Fibroblast of the aortic adventitia (primary cell): ENCODE data around the gene DCDC2C. TPM values are rescaled to one million over a fixed set of nuclear protein-coding genes. Genes with fewer than 3 reads are reported as not detected.

Experiments
- DNase-seq: peaks from one replicate; pipeline ENCODE4 v3.0.0-alpha.2; 2010; ENCODE audit warnings: low read depth
- H3K4me3 ChIP-seq: 2 replicates; pipeline ENCODE4 v1.5.1; 2011; ENCODE audit warnings: low read depth, mild to moderate bottlenecking, control low read depth, low read length, moderate library complexity
- total RNA-seq: library from RNA; depleted of rRNA; stranded (reverse); fragments of >200 nt; gene quantifications from 2 replicates; pipeline ENCODE4 v1.2.3, GENCODE V29; 2012; ENCODE audit warnings: low replicate concordance
- TF ChIP-seq, protein P1 (sequence below): IDR thresholded peaks from 2 replicates; pipeline ENCODE4 v1.5.1; 2011; ENCODE audit warnings: mild to moderate bottlenecking, low read length, control low read depth, inconsistent platforms; ENCODE audit not compliant: insufficient read depth

The DCDC2C gene
- total RNA-seq, 1 donor: not detected

DNA sequence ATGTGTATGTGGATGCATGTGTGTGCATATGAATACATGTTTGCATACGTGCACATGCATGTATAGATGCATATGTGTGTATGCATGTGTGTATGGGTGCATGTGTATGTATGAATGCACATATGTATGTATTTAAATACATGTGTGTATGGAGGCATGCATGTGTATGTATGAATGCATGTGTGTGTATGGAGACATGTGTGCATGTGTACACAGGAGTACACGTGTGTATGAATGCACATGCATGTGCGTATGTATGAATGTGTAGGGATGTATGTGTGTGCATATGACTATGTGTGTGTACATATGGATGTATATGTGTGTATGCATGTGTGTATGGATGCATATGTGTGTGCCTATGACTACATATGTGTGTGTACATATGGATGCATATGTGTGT lies 51.9 kb downstream of the DCDC2C start:
- TF ChIP-seq, protein P1, sequence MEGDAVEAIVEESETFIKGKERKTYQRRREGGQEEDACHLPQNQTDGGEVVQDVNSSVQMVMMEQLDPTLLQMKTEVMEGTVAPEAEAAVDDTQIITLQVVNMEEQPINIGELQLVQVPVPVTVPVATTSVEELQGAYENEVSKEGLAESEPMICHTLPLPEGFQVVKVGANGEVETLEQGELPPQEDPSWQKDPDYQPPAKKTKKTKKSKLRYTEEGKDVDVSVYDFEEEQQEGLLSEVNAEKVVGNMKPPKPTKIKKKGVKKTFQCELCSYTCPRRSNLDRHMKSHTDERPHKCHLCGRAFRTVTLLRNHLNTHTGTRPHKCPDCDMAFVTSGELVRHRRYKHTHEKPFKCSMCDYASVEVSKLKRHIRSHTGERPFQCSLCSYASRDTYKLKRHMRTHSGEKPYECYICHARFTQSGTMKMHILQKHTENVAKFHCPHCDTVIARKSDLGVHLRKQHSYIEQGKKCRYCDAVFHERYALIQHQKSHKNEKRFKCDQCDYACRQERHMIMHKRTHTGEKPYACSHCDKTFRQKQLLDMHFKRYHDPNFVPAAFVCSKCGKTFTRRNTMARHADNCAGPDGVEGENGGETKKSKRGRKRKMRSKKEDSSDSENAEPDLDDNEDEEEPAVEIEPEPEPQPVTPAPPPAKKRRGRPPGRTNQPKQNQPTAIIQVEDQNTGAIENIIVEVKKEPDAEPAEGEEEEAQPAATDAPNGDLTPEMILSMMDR: no peak
- no peak overlapping the region for H3K4me3 ChIP-seq
- no peak for DNase-seq

DNA sequence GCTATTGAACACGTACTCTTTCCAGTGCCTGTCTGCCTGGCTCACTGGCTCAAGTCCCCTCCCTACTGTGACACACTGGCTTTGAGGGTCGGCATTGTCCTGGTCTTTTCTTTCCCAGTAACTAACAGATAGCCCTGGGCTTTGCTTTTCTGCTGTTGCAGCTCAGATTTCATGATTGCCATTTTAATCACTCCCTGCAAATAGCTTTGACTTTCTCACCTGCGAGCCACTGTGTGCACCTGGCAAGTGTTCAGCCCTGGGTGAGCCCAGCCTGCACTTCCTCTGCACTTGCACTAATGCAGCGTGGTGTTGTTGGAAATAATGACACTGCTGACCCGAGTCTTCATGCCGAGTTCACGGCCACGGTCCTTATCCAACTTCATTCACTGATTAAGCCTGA lies 52.9 kb downstream of the DCDC2C start:
- TF ChIP-seq, protein P1: no peak
- no peak for DNase-seq
- no peak overlapping the region for H3K4me3 ChIP-seq

DNA sequence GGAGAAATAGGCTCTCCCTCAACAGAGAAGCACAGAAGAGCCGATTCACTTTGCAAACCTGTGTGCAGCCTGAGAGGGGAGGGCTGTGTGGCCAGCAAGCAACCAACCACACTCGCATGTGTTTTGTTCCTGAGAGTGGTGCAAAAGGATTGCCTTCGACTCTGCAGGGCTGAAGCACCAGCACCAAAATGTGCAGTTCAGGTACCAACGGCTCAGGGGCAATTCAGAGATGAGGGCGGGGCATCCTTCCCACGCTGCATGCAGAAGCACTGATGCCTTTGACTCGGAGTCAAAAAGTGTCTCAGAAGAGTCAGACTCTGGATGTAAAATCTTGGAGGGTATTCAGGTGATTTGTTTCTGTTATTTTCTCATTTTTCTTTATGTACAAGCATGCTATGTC lies 55.5 kb downstream of the DCDC2C start:
- DNase-seq: no peak
- no peak overlapping the region for H3K4me3 ChIP-seq
- TF ChIP-seq, protein P1: no peak

DNA sequence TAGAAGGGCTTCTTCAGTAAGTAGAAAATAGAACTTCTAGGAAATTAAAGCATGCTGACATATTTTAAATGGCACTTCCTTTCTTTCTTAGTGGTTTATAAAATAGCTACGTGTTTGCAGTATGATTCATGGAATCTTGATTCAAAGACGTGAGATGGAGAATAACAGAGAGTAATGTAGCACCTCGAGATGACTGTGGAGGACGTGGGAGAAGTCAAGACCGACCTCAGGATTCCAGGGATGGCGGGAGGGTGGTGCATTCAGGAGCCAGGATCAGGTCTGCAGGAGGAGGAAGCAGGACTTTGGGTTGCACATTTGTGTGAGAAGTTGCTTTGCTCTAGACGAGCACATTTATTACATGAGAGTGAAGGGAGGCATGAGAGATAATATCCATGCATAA lies 56.0 kb downstream of the DCDC2C start:
- TF ChIP-seq, protein P1: no peak
- no peak for DNase-seq
- no peak overlapping the region for H3K4me3 ChIP-seq

DNA sequence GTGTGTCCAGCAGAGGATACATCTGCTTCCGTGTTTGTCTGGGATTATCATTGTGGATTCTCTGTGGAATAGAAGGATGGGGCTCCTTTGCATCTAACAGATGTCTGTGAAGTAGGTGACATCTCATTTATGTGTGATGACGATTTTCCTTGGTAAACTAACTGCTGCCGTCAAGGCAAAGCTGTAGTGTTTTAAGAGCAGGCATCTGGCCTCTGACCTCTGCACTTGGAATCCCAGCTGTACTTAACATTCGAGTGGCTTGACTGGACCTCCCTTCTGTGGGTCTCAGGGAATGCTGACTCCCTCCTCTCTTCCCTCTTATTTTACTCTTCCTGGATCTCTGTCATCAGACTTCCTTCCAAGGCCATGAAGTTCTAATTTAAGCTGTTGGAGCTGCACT lies 56.4 kb downstream of the DCDC2C start:
- no peak overlapping the region for H3K4me3 ChIP-seq
- TF ChIP-seq, protein P1: no peak
- no peak for DNase-seq

DNA sequence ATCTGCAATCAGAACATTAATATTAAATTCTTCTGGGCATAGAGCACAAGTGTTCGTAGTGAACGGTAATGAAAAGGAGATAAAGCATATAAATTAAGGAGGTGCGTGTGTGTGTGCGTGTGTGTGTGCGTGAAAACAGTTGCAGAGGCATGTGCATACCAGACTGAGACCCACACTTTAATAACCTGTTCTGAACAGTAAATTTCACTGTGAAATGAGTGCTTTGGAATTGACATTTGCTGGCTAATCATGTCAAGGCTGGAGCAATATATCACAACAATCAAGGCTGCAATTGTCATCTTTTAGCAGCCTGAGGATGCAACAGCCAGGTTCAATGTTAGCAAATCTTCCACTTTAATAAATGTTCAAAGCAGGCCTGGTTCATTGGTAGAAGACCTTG lies 57.9 kb downstream of the DCDC2C start:
- TF ChIP-seq, protein P1: no peak
- no peak for DNase-seq
- no peak overlapping the region for H3K4me3 ChIP-seq

DNA sequence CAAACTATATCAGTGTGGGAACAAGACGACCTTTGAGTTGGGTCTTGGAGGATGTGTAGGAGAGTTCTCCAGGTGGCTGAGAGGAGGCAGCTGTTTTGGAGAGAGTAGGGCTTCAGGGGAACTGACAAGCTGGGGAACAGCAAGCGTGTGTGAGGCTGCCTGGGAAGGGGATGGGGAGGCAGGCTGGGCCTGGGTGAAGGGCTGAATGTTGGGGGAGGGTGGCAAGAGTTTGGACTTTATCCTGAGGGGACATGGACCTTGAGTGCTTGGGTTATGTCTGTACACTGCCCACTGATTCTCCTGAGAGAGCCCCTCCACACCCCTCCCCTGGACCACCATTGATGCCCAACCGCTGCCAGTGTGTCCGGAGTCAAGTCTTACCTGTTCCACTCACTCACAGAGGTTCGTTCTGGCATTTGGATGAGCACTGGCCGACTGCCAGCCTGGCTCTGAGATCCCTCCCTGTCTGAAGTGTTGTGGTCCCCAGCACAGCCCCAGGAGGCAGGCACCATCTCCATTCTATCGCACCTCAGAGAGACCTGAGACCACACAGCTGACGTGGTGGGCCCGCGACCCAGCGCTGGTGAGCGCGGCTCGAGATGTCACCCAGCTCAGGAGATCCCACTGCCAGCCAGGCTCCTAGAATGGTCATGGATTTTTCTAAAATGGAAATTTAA lies 59.5 kb downstream of the DCDC2C start:
- H3K4me3 ChIP-seq: no peak overlapping the region
- no peak for DNase-seq
- TF ChIP-seq, protein P1: no peak
